ENCODE measurements around the gene XPC. TPM values are rescaled to one million over a fixed set of nuclear protein-coding genes. Genes with fewer than 3 reads are reported as not detected.

XPC gene
- total and polyA plus RNA-seq, 7 donors, result 5.3 to 19.5 (median 15.1) TPM

DNA sequence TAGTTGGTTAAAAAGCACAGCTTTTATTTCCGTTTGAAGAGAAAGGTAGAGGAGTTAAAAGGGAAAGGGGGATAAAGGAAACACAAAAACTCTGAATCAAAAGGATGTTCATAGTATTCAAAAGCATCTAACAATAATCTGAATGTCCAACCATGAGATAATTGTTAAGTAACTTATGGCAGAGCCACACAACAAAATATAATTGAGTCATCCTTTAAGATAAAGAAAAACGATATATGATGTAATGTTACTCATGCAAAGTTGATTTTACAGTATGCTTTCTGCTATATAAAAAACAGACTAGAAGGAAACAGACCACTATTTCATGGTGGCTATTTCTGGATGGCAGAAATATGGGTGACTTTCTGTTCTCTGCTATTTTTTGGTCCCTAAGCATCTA lies 3.9 kb downstream of the XPC start:
- 80 to 86% (median 83%) methylated on average over 2 of the region's 2 CpGs for WGBS, 3 donors
- intact Hi-C loops (cut with DNase I), result no loop called here
- no peak overlapping the region for H3K27ac ChIP-seq
- no peak for DNase-seq
- H3K27me3 ChIP-seq (ENCODE audit: insufficient read depth in 3 of 3, low read length in 2 of 3), result no peaks in the 10 kb centered on the region
- TF ChIP-seq, protein P1, sequence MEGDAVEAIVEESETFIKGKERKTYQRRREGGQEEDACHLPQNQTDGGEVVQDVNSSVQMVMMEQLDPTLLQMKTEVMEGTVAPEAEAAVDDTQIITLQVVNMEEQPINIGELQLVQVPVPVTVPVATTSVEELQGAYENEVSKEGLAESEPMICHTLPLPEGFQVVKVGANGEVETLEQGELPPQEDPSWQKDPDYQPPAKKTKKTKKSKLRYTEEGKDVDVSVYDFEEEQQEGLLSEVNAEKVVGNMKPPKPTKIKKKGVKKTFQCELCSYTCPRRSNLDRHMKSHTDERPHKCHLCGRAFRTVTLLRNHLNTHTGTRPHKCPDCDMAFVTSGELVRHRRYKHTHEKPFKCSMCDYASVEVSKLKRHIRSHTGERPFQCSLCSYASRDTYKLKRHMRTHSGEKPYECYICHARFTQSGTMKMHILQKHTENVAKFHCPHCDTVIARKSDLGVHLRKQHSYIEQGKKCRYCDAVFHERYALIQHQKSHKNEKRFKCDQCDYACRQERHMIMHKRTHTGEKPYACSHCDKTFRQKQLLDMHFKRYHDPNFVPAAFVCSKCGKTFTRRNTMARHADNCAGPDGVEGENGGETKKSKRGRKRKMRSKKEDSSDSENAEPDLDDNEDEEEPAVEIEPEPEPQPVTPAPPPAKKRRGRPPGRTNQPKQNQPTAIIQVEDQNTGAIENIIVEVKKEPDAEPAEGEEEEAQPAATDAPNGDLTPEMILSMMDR (IDR thresholded peaks at IDR 0.05), result no peak
- H3K4me1 ChIP-seq, result peaks cover 12% of the 10 kb centered on the region
- H3K36me3 ChIP-seq (ENCODE audit: insufficient read depth in 1 of 2, low read depth in 1 of 2), result peaks cover 10 to 34% of the 10 kb centered on the region in 2 donors
- H3K4me3 ChIP-seq, result no peak overlapping the region
- no peak for ATAC-seq
- H3K9me3 ChIP-seq, result no peaks in the 10 kb centered on the region

DNA sequence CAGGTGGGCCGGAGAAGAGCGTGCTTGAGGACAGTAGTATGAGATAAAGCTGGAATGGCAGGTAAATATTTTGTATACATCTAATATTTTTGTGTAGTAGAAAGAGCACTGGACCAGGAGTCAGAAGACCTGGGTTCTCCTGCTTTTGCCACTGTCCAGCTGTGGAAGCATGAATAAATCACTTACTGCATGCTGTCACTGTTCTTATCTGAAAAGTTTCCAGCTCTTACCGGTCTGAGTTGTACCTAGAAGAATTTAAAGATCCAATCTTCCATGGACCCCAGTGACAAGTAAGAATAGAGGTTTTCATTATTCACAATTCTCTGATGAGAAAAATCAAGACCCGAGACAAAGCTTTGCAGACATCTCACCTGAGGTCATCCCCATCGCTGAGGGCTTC lies 5.9 kb downstream of the XPC start:
- intact Hi-C loops (cut with DNase I), result no loop called here
- peaks cover 10 to 53% of the 10 kb centered on the region in 2 donors for H3K36me3 ChIP-seq (ENCODE audit: insufficient read depth in 1 of 2, low read depth in 1 of 2)

GRCh38 chr3:14170531-14171159 lies 7.8 kb downstream of the XPC start:
- 68 to 75% (median 73%) methylated on average over 2 of the region's 2 CpGs for WGBS, 3 donors

More for the DNA sequence above, 5.9 kb downstream of the XPC start:
- 94 to 95% (median 95%) methylated on average over 5 of the region's 5 CpGs for WGBS, 3 donors
- Histone ChIP-seq H3K27me3 (ENCODE audit: insufficient read depth in 3 of 3, low read length in 2 of 3) (no peaks in the 10 kb centered on the region), H3K27ac (no peak overlapping the region), H3K4me1 (peaks cover 9% of the 10 kb centered on the region), H3K9me3 (no peaks in the 10 kb centered on the region), H3K4me3 (no peak overlapping the region)
- DNase-seq (no peak), ATAC-seq (no peak)
- TF ChIP-seq, protein P1 (IDR thresholded peaks at IDR 0.05), result no peak

DNA sequence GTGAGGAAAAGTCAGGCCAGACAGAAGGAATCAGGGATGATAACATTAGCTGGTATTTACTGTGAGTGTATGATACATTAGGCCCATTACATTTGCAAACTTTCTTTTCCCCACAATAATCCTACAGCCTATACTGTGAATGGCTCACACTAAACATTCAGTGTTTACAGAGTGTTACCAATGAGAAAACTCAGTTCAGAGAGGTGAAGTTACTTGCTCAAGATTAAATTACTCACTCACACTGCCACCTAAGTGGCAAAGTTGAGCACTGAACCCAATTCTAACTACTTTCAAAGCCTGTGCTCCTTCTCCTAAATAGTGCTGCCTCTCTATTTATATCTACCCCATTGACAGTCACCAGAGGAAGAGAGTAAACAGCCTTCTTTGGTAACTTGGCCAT lies 8.5 kb downstream of the XPC start:
- Histone ChIP-seq H3K4me3 (no peak overlapping the region), H3K27ac (no peak overlapping the region), H3K4me1 (no peaks in the 10 kb centered on the region), H3K9me3 (no peaks in the 10 kb centered on the region), H3K27me3 (ENCODE audit: insufficient read depth in 3 of 3, low read length in 2 of 3) (no peaks in the 10 kb centered on the region), H3K36me3 (ENCODE audit: insufficient read depth in 1 of 2, low read depth in 1 of 2) (peaks cover 12 to 80% of the 10 kb centered on the region in 2 donors)
- TF ChIP-seq, protein P1 (IDR thresholded peaks at IDR 0.05), result no peak
- intact Hi-C loops (cut with DNase I), result no loop called here
- DNase-seq (no peak), ATAC-seq (no peak)

More at GRCh38 chr3:14170531-14171159, 7.8 kb downstream of the XPC start:
- Histone ChIP-seq H3K36me3 (ENCODE audit: insufficient read depth in 1 of 2, low read depth in 1 of 2) (peaks cover 12 to 72% of the 10 kb centered on the region in 2 donors), H3K4me3 (no peak overlapping the region), H3K9me3 (no peaks in the 10 kb centered on the region), H3K27ac (no peak overlapping the region), H3K4me1 (no peaks in the 10 kb centered on the region), H3K27me3 (ENCODE audit: insufficient read depth in 3 of 3, low read length in 2 of 3) (no peaks in the 10 kb centered on the region)
- intact Hi-C loops (cut with DNase I), result no loop called here
- ATAC-seq (no peak), DNase-seq (no peak)
- TF ChIP-seq, protein P1 (IDR thresholded peaks at IDR 0.05), result no peak

DNA sequence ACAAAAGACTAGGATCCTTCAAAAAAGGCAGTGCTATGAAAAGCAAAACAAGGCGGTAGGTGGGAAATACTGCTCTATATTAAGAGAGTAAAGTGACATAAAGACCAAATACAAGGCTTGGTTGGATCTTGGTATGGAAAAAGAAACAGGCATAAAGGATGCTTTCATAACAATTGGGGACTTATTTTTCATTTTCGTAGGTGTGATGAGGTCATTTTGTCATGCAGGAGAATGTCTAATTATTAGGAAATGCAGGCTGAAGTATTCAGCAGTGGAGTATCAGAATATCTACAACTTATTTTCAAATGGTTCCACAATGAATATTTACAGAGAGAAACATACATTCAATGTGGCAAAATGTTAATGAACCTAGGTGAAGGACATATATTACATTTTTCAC lies 9.0 kb downstream of the XPC start:
- WGBS, 3 donors, result 91% methylated on average over 2 of the region's 2 CpGs
- no peaks in the 10 kb centered on the region for H3K9me3 ChIP-seq
- peaks cover 12 to 84% of the 10 kb centered on the region in 2 donors for H3K36me3 ChIP-seq (ENCODE audit: insufficient read depth in 1 of 2, low read depth in 1 of 2)
- DNase-seq (no peak), ATAC-seq (no peak)
- H3K4me1 ChIP-seq, result no peaks in the 10 kb centered on the region
- intact Hi-C loops (cut with DNase I), result no loop called here
- no peaks in the 10 kb centered on the region for H3K27me3 ChIP-seq (ENCODE audit: insufficient read depth in 3 of 3, low read length in 2 of 3)
- H3K27ac ChIP-seq, result no peak overlapping the region
- TF ChIP-seq, protein P1 (IDR thresholded peaks at IDR 0.05), result no peak
- no peak overlapping the region for H3K4me3 ChIP-seq

Data from psoas muscle (tissue), 8 donors.